Measurements from ENCODE around the gene CALY.
"Not testable (repeated sequence)": the region's sequence is repeated elsewhere in the genome, so short reads cannot be mapped to it uniquely, and the experiment has no call there.

CALY gene

DNA sequence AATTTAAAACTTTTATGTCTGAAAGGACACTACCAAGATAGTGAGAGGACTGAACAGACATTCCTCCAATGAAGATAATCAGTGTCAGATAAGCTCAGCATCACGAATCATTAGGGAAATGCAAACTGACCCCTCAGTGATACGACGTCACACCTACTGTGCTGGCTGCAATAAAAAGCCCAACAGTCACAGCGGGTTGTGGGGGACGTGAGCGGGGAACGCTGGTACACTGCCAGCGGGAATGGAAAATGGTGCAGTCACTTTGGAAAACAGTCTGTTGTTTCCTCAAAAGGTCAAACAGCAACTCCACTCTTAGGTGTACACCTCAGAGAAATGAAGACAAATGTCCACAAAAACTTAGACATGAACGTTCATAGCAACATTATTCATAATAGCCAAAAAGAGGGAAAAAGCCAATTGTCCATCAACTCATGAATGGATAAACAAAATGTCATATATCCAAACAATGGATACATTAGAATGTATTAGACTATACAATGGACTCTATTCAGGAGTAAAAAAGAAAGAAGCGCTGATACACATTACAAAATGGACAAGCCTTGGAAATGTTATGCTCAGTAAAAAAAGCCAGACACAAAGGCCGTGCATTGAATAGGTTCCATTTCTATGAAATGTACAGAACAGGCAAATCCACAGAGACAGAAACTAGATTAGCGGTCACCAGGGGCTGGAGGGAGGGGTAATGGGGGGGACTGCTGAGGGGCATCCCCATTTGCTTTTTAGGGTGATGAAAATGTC is 38.8 kb upstream of the CALY start:
- POLR2A ChIA-PET: no interaction called here
- no peak for DNase-seq (ENCODE audit: low read depth, low spot score)
- TF ChIP-seq, protein P1, sequence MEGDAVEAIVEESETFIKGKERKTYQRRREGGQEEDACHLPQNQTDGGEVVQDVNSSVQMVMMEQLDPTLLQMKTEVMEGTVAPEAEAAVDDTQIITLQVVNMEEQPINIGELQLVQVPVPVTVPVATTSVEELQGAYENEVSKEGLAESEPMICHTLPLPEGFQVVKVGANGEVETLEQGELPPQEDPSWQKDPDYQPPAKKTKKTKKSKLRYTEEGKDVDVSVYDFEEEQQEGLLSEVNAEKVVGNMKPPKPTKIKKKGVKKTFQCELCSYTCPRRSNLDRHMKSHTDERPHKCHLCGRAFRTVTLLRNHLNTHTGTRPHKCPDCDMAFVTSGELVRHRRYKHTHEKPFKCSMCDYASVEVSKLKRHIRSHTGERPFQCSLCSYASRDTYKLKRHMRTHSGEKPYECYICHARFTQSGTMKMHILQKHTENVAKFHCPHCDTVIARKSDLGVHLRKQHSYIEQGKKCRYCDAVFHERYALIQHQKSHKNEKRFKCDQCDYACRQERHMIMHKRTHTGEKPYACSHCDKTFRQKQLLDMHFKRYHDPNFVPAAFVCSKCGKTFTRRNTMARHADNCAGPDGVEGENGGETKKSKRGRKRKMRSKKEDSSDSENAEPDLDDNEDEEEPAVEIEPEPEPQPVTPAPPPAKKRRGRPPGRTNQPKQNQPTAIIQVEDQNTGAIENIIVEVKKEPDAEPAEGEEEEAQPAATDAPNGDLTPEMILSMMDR (IDR thresholded peaks at IDR 0.05; ENCODE audit: insufficient read depth, low read length, missing control alignments): no peak
- CTCF ChIA-PET: no interaction called here
- no peak overlapping the region for H3K4me3 ChIP-seq (ENCODE audit: low read depth, low read length)

DNA sequence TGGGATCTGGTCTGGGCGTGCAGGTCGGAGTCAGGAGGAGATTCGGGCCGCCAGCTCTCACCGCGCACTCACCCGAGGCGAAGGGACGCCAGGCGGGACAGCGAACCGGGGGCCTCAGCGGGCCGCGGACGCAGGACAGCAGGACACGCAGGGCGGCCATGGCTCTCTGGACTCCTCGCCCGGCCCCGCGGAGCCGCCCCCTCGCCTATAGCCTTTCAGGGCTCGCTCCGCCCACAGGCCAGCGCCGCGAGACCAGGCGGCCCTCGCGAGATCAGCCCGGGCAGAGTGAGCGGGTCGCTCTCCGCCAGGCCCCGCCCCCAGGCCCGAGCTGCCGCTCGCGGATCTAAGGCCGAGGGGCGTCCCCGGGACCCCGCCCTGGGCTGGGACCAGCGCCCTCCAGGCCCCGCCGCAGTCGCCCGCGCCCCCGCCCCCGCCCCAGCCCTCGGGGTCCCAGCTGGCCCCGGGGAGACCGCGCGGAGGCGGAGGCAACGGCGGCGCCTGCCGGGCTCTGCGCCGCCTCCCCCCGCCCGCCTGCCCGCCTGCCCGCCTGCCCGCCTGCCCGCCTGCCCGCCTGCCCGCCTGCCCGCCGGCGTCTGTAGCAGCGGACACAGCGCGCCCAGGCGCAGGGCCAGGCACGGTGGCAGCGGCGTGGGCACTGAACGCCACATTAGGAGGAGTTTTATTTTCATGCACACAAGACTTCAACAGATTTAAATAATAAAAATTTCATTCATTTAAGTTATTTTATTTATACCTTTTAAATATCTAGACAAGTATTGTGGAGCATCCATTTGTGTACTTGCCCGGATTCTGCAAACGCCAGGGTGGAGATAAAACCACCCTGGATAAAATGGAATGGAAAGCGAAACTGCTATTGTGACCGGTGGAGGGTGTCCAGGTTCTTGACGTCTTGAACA is 36.7 kb upstream of the CALY start, which contains the start of gene ECHS1:
Gene ECHS1, minus strand, starts transcription at position 181 of the 917 bp plus-strand sequence. Its CDS starts 21 bp downstream, at position 160.
- ChIA-PET CTCF (interaction anchor here (1.8 kb wide), 1 partner anchor 44 kb away, joined by 4 read pairs; no protein-coding TSS in a partner anchor), POLR2A (interaction anchor here (0.5 to 1.0 kb wide), 3 partner anchors 9 to 17 kb away, joined by 3 read pairs; no protein-coding TSS in a partner anchor)
- DNase-seq (ENCODE audit: low read depth, low spot score): no peak
- TF ChIP-seq, protein P1 (IDR thresholded peaks at IDR 0.05; ENCODE audit: insufficient read depth, low read length, missing control alignments): no peak
- peak within 1 kb of the TSS; percentile 91 for H3K4me3 ChIP-seq (ENCODE audit: low read depth, low read length)

DNA sequence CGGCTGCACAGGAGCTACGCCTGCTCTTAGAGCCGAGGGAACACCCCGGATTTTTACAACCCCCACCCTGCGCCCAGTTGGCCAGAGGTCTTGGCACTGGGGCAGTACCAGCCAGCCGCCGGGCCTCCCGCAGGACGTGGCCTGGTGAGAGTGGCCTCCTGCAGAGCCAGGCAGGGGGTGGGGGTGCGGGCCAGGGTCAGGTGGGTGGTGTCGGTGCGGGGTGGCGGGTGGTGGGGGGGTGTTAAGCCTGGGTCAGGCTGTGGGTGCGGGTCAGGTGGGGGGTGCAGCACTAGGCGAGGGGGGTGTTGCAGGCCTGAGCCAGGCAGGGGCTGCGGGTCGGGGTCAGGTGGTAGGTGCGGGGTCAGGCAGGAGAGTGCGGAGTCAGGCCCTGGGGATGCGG is 35.8 kb upstream of the CALY start:
- H3K4me3 ChIP-seq (ENCODE audit: low read depth, low read length): peak overlapping the region; percentile 91
- ChIA-PET POLR2A (no interaction called here), CTCF (interaction anchor here (1.8 kb wide), 1 partner anchor 43 kb away, joined by 4 read pairs; no protein-coding TSS in a partner anchor)
- TF ChIP-seq, protein P1 (IDR thresholded peaks at IDR 0.05; ENCODE audit: insufficient read depth, low read length, missing control alignments): no peak
- no peak for DNase-seq (ENCODE audit: low read depth, low spot score)

DNA sequence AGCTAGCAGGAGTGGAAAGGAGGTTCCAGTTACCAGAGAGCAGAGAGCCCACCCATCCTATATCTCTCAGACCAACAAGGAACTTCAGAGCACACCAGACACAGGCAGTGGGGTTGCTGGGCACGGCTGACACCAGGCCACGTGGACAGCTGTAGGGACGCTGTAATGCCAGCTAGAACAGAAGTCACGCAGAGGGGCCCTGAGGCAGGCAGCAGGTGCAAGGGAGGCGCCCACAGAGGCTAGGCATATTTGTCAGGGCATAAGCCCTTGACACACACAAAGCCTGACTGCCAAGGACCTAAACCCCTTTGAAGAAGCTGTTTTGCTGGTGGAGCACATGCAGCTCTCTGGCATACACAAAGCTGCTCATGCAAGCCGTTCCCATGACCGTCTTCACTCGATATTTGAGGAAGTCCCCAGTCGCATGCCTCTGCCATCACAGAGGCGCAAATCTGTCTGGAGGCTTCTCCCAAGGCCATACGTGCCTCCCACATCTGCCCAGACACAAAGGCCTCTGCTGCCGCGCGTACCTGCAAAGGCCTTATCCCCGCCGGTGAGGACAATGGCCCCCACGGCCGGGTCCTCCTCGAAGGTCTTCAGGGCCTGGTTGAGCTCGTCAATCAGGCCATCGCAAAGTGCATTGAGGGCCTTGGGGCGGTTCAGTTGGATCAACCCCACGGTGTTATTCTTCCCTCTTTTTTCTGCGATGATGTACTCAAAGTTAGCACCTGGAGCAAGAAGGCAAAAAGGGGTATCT is 33.5 kb upstream of the CALY start:
- no peak overlapping the region for H3K4me3 ChIP-seq (ENCODE audit: low read depth, low read length)
- ChIA-PET POLR2A (interaction anchor here (0.8 to 1.3 kb wide), 2 partner anchors 9 to 10 kb away, joined by 3 to 5 read pairs; no protein-coding TSS in a partner anchor), CTCF (interaction anchor here (0.9 to 1.3 kb wide), 4 partner anchors 8 to 52 kb away, joined by 3 read pairs; no protein-coding TSS in a partner anchor)
- TF ChIP-seq, protein P1 (IDR thresholded peaks at IDR 0.05; ENCODE audit: insufficient read depth, low read length, missing control alignments): no peak
- DNase-seq (ENCODE audit: low read depth, low spot score): no peak

DNA sequence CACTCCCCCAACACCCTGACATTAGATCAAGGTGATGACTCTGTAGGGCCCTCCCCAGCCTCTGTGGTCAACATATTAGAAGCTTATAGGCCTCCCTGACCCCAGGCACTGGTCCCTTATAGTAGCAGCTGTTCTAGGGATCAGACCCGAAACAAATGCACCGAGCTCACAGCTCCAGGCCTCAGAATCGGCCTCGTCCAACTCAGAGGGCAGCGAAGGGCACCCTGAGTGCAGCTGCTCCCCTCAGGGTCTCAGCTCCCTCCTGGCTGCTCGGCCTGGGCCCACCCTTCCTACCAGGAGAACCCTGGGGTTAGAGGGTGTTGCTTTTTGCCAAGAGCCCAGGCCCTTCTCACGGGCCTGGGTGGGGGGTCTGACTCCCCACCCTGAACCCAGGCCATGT is 31.5 kb upstream of the CALY start:
- no peak for DNase-seq (ENCODE audit: low read depth, low spot score)
- H3K4me3 ChIP-seq (ENCODE audit: low read depth, low read length): no peak overlapping the region
- ChIA-PET CTCF (interaction anchor here (0.8 kb wide), 1 partner anchor 39 kb away, joined by 3 read pairs; no protein-coding TSS in a partner anchor), POLR2A (interaction anchor here (1.3 kb wide), 1 partner anchor 9 kb away, joined by 4 read pairs; no protein-coding TSS in a partner anchor)
- TF ChIP-seq, protein P1 (IDR thresholded peaks at IDR 0.05; ENCODE audit: insufficient read depth, low read length, missing control alignments): no peak

DNA sequence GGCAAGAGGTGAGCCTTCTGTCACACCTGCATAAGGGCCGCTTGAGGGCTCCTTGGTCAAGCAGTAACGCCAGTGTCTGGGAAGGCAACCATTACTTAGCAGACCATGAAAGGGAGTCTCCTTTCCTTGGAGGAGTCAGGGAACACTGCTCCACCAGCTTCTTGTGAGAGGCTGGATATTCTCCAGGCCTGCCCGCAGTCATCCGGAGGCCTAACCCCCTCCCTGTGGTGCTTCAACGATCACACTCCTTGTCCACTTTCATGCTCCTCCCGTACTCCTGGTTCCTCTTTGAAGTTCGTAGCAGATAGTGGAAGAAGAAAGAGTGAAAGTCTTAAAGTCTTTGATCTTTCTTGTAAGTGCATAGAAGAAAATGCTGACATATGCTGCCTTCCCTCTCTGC is 30.8 kb upstream of the CALY start:
- POLR2A ChIA-PET; DNase-seq (ENCODE audit: low read depth, low spot score); CTCF ChIA-PET; H3K4me3 ChIP-seq (ENCODE audit: low read depth, low read length): not testable (repeated sequence)
